GF-D8 (cell line): ENCODE measurements around the gene CAMTA2.
A peak's percentile ranks its signal among the peaks of the same experiment; 100 is the strongest.

Source experiments
- DNase-seq: peaks from one replicate; lab custom pipeline; 2025; lab: John Stamatoyannopoulos, UW

CAMTA2 gene

GRCh38 chr17:4999430-5000093 lies 12.1 kb upstream of the CAMTA2 start:
- no peak for DNase-seq

DNA sequence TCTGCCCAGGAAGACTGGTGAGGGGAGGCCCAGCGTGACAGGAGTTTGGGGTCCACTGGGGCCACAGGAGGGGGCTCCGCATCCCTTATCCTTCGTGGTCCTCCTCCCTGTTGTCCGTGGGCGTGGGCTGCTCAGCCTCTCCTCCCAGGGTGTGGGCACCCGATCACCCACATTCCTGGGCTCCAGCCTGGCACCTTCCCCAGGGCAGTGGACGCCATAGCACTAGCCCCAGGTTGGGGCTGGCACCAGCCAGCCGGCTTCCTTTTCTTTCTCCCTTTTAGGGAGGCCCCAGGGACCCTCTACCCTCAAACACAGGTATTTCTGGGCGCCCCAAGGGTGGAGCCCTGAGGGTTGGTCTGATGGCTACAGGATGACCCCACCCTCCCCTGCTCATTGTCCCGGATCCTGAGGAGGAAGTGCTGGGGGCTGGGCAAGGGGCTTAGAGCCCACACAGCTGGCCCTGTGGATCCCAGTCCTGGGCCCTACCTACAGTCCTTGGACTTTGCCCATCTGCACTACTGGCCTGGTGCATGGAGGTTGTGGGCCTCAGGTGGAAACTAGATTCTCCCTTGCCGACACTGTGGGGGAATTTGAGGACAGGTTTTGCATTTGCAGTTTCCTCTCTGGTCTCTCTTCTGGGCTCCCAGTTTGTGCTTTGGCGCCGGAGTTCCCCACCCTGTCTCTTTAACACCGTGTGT lies 11.4 kb upstream of the CAMTA2 start:
- no peak for DNase-seq

DNA sequence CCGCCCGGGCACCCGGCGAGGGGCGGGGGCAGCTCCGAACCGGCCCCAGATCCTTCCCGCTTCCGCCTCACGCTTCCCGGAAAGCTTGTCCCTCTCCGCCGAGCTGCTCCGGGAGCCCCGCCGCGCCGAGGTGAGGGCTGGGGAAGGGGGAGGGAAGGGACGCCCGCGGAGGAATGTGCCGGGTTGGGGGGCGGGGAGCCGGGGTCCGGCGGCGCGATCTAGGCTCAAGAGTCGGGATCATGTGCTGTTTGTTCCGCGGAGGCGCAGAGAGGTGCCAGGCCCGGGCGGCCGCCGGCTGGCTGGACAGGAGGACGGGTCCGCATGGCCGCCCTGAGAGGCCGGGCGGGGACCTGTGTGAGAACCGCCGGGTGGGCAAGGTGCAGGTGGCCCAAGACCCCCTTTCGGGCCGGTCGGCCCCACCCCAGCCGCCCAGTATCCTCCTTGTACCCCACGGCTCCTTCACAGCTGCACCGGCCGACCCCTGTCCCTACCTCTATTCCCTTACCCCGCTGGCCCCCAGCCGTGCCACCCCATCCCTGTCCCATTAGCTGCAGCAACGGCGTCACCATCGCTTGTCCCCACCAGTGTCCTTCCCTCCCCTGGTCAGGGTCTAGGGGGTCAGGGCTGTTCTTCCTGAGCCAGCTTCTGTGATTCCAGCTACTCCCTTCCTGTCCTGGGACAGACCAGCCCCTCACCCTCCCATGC lies 10.7 kb upstream of the CAMTA2 start:
- no peak for DNase-seq

- DNase-seq = peak; percentile 7
These were observed 10.0 kb upstream of the CAMTA2 start, which contains the start of the genes INCA1 and KIF1C for GRCh38 chr17:4997302-4998026. Gene INCA1 (minus strand): TSS chr17:4997522. CDS start chr17:4994437, 3,085 bp downstream. Gene KIF1C (plus strand): TSS chr17:4997950. CDS start chr17:5000247, 2,297 bp downstream.

DNA sequence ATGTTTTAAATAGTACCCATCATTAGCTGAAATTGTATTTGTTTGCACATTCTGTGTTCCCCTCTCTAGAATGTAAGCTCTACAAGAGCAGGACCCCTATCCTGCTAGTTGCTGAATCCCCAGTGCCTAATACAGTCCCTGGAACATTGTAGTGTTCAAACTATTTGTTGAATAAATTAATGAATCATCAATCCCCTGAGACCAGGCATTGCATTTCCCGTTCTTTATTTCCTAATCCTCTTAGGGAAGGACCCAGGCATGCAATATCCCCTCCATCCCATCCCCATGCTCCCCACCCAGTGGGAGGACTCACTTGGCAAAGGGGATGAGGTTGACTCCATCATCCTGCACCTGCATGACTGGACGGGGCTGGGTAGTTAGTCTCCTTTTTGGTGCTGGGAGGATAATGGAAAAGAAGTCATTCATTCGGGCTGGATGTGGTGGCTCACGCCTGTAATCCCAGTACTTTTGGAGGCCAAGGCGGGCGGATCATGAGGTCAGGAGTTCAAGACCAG lies 6.7 kb upstream of the CAMTA2 start:
- no peak for DNase-seq

DNA sequence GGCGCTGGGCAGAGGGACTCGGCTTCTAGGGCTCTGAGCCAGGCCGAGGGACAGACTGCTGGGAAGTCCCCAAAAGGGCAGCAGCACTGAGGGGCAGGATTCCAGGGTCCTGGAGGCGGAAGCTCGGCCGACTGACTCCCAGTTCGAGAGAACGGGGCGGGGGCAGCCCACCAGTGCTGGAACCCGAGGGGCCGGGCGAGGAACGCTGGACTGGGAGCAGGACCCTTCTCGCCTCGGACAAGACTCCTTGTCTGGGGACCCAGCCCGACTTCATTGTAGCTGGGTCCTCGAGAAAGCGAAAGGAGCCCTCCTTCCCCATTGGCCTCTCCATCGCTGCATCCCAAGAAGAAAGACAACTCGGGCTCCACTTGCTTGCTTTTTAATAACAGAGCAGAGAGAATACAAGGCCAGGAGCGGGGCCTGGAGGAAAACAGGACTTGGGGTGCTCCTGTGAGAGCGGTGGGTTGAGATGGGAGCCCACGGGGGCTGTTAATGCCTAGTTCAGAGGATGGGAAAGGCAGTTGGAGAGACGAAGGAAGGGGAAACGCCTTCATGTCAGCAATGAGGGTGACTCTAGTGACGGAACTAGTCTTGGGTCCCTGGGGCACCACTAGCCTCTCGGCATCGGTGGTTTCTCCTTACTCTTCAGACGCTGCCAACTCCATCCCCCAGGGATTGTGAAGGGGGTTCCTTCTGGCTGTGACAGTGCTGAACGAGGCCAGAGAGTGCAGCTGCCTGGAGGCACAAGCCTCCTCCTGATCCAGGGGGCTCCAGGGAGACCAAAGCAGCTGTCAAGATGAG lies 492 bp upstream of the CAMTA2 start:
- DNase-seq = no peak

DNA sequence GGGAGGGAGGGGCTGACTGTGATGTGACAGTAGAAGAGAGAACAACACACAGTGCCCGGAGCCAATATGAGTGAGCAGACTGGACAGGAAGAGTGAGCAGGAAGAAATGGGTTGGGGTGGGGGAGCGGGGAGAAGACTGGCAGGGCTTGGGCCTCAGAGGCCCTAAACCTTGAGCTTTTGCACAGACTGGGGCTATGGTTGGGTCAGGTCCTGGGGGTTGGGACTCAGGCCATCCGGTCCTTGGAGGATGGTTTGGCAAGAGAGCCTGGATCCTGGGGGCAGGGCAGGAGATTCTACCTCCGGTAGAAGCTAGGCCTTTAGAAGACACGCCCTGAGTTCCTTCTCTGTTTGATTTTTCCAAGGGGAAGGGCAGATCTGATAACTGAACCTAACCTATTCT lies 1.1 kb downstream of the CAMTA2 start:
- no peak for DNase-seq

DNA sequence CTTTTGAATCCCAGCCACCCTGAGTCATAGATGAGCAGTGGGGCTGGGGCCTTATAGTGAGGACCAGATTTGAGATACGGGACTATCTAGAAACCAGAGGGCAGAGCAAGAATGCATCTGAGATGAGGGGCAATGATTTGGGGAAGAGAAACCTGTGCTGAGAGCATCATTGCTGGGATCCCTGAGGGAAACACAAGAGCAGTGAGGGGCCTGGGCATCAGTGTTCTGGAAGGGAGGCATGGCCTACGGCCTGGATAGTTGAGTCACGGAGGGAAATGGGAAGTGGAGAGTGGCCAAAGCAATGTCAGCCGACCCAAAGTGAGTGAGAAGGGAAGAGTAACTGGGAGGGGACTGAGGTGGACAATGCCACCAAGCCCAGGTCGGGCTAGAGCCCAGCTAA lies 5.2 kb downstream of the CAMTA2 start:
- DNase-seq = no peak

GRCh38 chr17:4980644-4981216 lies 6.7 kb downstream of the CAMTA2 start:
- DNase-seq = no peak

DNA sequence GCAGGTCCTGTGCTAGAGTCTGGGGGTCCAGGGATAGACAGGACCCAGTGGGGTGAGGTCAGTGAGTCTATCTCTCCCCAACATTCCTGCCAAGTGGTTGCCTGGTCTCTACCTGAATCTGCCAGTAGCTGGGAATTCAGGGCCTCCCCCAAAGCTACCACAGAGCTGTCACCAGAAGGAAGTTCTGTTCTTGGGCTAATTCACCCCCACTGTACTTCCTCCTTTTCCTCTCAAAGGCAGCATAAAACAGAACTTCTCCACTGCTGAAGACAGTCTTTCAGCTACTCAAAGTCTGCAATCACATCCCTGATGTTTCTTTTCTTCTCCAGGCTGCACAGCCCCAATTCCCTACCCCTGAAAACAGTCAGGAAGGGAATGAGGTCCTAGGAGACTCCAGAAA lies 8.7 kb downstream of the CAMTA2 start:
- peak; percentile 39 for DNase-seq

GRCh38 chr17:4974115-4974670 lies 13.3 kb downstream of the CAMTA2 start:
- no peak for DNase-seq

DNA sequence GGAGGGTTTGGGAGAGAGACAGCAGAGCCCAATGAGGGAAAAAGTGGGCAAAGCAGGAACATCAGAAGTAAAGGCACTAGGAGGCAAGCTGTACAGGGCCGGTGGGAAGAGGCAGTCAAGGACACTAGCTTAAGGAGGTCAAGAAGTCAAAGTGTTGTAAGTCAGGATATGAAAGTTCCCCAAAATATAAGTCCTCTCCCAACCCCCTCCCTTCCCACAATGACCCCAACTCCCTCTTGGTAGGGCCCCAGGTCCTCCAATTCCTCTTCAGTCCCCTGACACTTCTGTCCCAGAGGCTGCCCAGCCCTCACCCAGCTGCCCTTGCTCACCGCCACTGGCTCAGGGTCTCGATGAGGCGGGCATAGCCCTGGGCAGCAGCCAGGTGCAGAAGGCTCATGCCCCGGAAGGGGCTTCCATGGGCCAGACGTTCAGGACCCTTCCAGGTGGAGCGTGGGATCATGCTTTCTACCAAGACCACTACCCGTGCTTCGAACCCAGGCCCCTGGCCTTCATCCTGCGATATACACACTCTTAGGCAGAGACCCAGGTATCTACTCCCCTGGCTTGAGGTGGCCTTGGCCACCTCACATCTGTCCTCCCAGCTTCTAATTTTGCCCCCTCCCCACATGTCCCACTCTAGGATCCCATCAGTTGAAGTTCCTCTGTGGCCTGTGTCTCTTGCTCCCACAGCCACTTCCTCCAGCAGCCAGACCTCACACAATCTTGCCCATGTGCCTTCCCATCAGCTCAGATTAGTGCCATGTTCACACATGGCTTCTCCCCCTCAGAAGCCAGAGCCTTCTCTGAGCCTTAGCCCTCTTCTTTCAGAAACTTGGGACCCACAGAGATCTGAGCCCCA lies 14.0 kb downstream of the CAMTA2 start:
- no peak for DNase-seq

DNA sequence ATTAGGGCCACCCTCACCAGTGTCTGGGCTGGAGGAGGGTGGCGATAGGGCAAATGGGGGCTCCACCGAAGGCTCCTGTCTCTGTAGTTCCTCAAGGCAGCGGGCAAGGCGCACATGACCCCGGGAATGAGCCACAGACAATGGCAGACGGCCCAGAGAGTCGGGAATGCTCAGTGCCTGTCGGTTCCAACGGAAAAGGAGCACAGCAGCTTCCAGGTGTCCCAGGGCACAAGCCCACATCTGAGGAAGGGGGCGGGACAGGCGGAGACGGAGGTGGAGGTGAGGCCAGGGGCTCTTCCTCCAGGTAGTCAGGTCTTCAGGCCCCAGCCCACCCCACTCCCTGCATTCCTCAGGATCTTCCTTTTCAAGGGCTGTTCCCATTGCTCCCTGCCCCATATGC lies 14.7 kb downstream of the CAMTA2 start:
- no peak for DNase-seq

DNA sequence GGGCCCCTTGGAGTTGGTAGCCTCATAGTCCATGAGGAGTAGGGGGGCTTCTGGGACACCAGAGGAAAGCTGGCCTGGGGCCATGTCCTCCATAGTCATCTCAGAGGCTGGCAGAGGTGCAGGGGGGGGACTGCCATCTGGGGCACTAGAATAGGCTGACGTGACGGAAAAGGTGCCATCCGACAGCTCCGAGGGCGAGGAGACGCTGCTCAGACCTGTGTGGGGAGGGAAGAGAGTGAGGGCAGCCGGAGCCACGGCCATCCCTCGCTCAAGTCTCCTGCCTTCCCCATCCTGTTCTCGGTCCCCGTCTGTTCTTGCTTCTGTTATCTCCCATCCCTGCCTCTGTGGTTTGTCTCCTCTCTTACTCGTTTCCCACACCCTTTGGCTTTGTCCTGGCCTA lies 15.2 kb downstream of the CAMTA2 start:
- DNase-seq = no peak

- DNase-seq = no peak
These were observed 15.6 kb downstream of the CAMTA2 start for GRCh38 chr17:4971826-4972225.

GRCh38 chr17:4970273-4970672 lies 17.2 kb downstream of the CAMTA2 start:
- DNase-seq = no peak

GRCh38 chr17:4969551-4970173 lies 17.8 kb downstream of the CAMTA2 start:
- no peak for DNase-seq

DNA sequence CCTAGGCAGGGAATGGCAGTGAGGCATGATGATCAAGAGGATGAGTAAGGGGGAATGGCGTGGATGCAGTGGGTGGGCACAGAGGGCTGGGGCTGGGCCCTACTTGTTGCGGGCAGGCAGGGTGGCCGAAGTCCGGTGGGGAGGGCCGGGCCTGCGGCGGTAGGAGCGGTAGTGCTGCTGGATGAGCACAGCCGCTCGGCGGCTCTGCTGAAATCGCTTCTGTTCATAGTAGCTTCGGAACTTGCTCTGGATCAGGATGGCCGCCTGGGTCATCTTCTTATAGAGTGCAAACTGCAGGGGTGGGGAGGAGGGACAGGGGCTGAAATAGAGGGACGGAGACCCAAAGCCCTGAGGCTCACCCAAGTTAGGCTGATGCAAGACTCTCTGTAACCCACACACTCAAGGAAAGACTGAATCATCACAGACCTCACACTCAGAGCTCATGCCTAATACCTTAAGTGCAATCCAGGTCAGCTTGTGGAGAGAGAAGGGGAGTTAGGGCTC lies 18.4 kb downstream of the CAMTA2 start:
- DNase-seq = no peak

- DNase-seq = no peak
These were observed 18.9 kb downstream of the CAMTA2 start for GRCh38 chr17:4968486-4969046.
